ENCODE data around the gene TRMT11.

DNA sequence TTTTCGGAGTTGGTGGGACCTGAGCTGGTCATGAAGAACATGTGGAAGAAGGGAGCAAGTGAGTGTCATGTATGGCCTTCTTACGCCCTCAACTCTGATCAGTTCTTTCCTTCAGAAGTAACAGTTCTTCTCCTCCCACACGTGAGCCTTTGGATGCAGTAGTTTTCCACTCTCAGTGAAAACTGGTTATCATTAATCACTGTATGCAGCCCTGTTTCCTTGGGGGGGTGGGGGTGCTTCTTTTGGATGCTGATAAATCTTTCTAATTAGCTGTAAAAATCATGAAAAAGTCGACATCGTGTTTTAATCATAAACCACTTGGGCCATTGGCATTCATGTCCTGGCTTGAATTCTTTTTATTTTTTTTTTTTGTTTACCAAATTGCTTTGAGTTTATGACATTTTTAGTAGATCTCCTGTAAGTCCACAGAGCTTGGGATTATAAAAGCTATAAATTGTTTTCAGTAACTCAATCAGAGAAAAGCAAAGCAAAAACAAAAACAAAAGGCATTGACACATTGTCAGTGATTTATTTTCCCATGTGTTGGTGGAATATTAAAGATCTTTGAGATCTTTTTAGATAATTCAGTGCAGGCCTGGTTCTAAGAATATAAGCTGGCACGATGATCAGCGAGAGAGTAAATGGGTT is 84.8 kb downstream of the TRMT11 start:
- TF ChIP-seq POLR2AphosphoS5 (IDR thresholded peaks at IDR 0.05; ENCODE audit: low read depth, low read length): no peak
- no peak for TF ChIP-seq TAF1 (IDR thresholded peaks at IDR 0.05; ENCODE audit: borderline replicate concordance, insufficient read depth, low read length)
